Progenitor cell of endocrine pancreas (in vitro differentiated cells): ENCODE results near the gene CCL14. TPM values are rescaled to one million over a fixed set of nuclear protein-coding genes. Genes with fewer than 3 reads are reported as not detected.

Experiments used
- DNase-seq: peaks from one replicate; pipeline ENCODE4 v3.0.0; 2021; ENCODE audit warnings: low spot score; ENCODE audit not compliant: unreplicated experiment
- H3K27ac Mint-ChIP-seq: 2 replicates; pipeline ENCODE4 v1.8.0; 2021; ENCODE audit warnings: mild to moderate bottlenecking, moderate library complexity, mixed read lengths
- H3K27me3 Mint-ChIP-seq: 2 replicates; pipeline ENCODE4 v1.8.0; 2021; ENCODE audit warnings: mixed read lengths
- H3K36me3 Mint-ChIP-seq: 2 replicates; pipeline ENCODE4 v1.8.0; 2022; ENCODE audit warnings: mixed read lengths; ENCODE audit not compliant: insufficient read depth
- H3K4me1 Mint-ChIP-seq: 2 replicates; pipeline ENCODE4 v1.8.0; 2021; ENCODE audit warnings: low read depth, mixed read lengths
- H3K4me3 Mint-ChIP-seq: 2 replicates; pipeline ENCODE4 v1.8.0; 2021; ENCODE audit warnings: low read depth, mild to moderate bottlenecking, moderate library complexity, mixed read lengths
- H3K9me3 Mint-ChIP-seq: 2 replicates; pipeline ENCODE4 v1.8.0; 2021; ENCODE audit warnings: low read depth, mixed read lengths
- CTCF ChIP-seq: fragments of 200-600 bp; sonication (generic); IDR thresholded peaks from one replicate; pipeline ENCODE4 v1.5.0; 2021; ENCODE audit warnings: antibody characterized with exemption, mild to moderate bottlenecking; ENCODE audit not compliant: unreplicated experiment
- total RNA-seq: library from RNA; stranded (reverse); gene quantifications from 2 replicates; pipeline ENCODE4 v1.2.1, GENCODE V29; 2021

The CCL14 gene
- total RNA-seq, 1 donor from 2014 or later, result not detected

- no peak for TF ChIP-seq CTCF
- no peaks in the 10 kb centered on the region for H3K27me3 Mint-ChIP-seq
- H3K4me1 Mint-ChIP-seq, result peaks cover 28% of the 10 kb centered on the region
- no peak for DNase-seq
- peaks cover 4% of the 10 kb centered on the region for H3K9me3 Mint-ChIP-seq
- H3K36me3 Mint-ChIP-seq, result peaks cover 3% of the 10 kb centered on the region
- H3K4me3 Mint-ChIP-seq, result no peak overlapping the region
- H3K27ac Mint-ChIP-seq, result peak overlapping the region; percentile 69
These were observed 8.2 kb downstream of the CCL14 start for GRCh38 chr17:35978346-35978745.

- no peak for DNase-seq
- no peak overlapping the region for H3K4me3 Mint-ChIP-seq
- H3K9me3 Mint-ChIP-seq, result peaks cover 4% of the 10 kb centered on the region
- H3K27me3 Mint-ChIP-seq, result no peaks in the 10 kb centered on the region
- peaks cover 37% of the 10 kb centered on the region for H3K4me1 Mint-ChIP-seq
- H3K27ac Mint-ChIP-seq, result peak overlapping the region; percentile 69
- TF ChIP-seq CTCF, result no peak
- H3K36me3 Mint-ChIP-seq, result peaks cover 3% of the 10 kb centered on the region
These were observed 9.0 kb downstream of the CCL14 start for GRCh38 chr17:35977509-35977908.

- H3K4me3 Mint-ChIP-seq, result peak overlapping the region; percentile 30
- H3K27me3 Mint-ChIP-seq, result no peaks in the 10 kb centered on the region
- H3K27ac Mint-ChIP-seq, result peak overlapping the region; percentile 89
- H3K36me3 Mint-ChIP-seq, result peaks cover 3% of the 10 kb centered on the region
- H3K4me1 Mint-ChIP-seq, result peaks cover 50% of the 10 kb centered on the region
- H3K9me3 Mint-ChIP-seq, result peaks cover 4% of the 10 kb centered on the region
- peak; percentile 49 for DNase-seq
- TF ChIP-seq CTCF, result no peak
These were observed 12.9 kb downstream of the CCL14 start for GRCh38 chr17:35973333-35974260.

- Mint-ChIP-seq H3K27me3 (no peaks in the 10 kb centered on the region), H3K4me3 (peak overlapping the region; percentile 15), H3K27ac (peak overlapping the region; percentile 89), H3K9me3 (peaks cover 4% of the 10 kb centered on the region), H3K36me3 (peaks cover 3% of the 10 kb centered on the region), H3K4me1 (peaks cover 50% of the 10 kb centered on the region)
- no peak for TF ChIP-seq CTCF
- DNase-seq, result no peak
These were observed 13.6 kb downstream of the CCL14 start for GRCh38 chr17:35972945-35973332.

GRCh38 chr17:35972535-35972934, 14.0 kb downstream of the CCL14 start:
- H3K27me3 Mint-ChIP-seq, result no peaks in the 10 kb centered on the region
- H3K4me1 Mint-ChIP-seq, result peaks cover 50% of the 10 kb centered on the region
- no peak for TF ChIP-seq CTCF
- no peak for DNase-seq
- H3K4me3 Mint-ChIP-seq, result no peak overlapping the region
- H3K36me3 Mint-ChIP-seq, result peaks cover 3% of the 10 kb centered on the region
- peaks cover 4% of the 10 kb centered on the region for H3K9me3 Mint-ChIP-seq
- H3K27ac Mint-ChIP-seq, result peak overlapping the region; percentile 89
